GM12892 (cell line): ENCODE data around the gene ZEB2.

ENCODE experiments used
- POLR2A ChIP-seq: IDR thresholded peaks from 2 replicates; pipeline ENCODE4 v1.6.1; 2011; ENCODE audit warnings: low read depth, low read length, control low read depth
- POLR2AphosphoS5 ChIP-seq: IDR thresholded peaks from 2 replicates; pipeline ENCODE4 v1.6.1; 2011; ENCODE audit warnings: low read depth, low read length, control low read depth
- TAF1 ChIP-seq: IDR thresholded peaks from 2 replicates; pipeline ENCODE4 v1.6.1; 2011; ENCODE audit warnings: low read depth, mild to moderate bottlenecking, control low read depth, low read length, borderline replicate concordance

- TF ChIP-seq POLR2AphosphoS5 (no peak), POLR2A (no peak), TAF1 (no peak)
Observed at GRCh38 chr2:144370937-144371584, 148.9 kb downstream of the ZEB2 start.
